ENCODE results near the gene SMIM45.
A peak's percentile ranks its signal among the peaks of the same experiment; 100 is the strongest.

SMIM45 gene

GRCh38 chr22:41951898-41952474, at the start of gene SMIM45:
Gene SMIM45, plus strand, starts transcription at chr22:41952150.
- peaks cover 21% of the 10 kb centered on the region for H3K4me1 Mint-ChIP-seq (ENCODE audit: low read depth)
- no peak within 1 kb of the TSS for H3K4me3 Mint-ChIP-seq
- H3K9me3 Mint-ChIP-seq = no peaks in the 10 kb centered on the region
- peaks cover 1% of the 10 kb centered on the region for H3K36me3 Mint-ChIP-seq (ENCODE audit: low read depth)
- H3K27me3 Mint-ChIP-seq = no peaks in the 10 kb centered on the region
- DNase-seq = no peak
- no peak within 1 kb of the TSS for H3K27ac Mint-ChIP-seq

GRCh38 chr22:41902932-41903421, 49.0 kb upstream of the SMIM45 start:
- Mint-ChIP-seq H3K27me3 (no peaks in the 10 kb centered on the region), H3K4me3 (no peak overlapping the region), H3K4me1 (ENCODE audit: low read depth) (peaks cover 9% of the 10 kb centered on the region), H3K27ac (peak overlapping the region; percentile 26), H3K9me3 (no peaks in the 10 kb centered on the region), H3K36me3 (ENCODE audit: low read depth) (peaks cover 87% of the 10 kb centered on the region)
- no peak for DNase-seq

- Mint-ChIP-seq H3K9me3 (no peaks in the 10 kb centered on the region), H3K27ac (peak overlapping the region; percentile 65), H3K4me1 (ENCODE audit: low read depth) (peaks cover 24% of the 10 kb centered on the region), H3K4me3 (no peak overlapping the region), H3K27me3 (peaks cover 7% of the 10 kb centered on the region), H3K36me3 (ENCODE audit: low read depth) (peaks cover 72% of the 10 kb centered on the region)
- no peak for DNase-seq
These were observed 47.2 kb upstream of the SMIM45 start for GRCh38 chr22:41904450-41905410.

GRCh38 chr22:41905411-41906202, 46.3 kb upstream of the SMIM45 start:
- Mint-ChIP-seq H3K27me3 (peaks cover 9% of the 10 kb centered on the region), H3K9me3 (no peaks in the 10 kb centered on the region), H3K4me3 (no peak overlapping the region), H3K4me1 (ENCODE audit: low read depth) (peaks cover 24% of the 10 kb centered on the region), H3K27ac (peak overlapping the region; percentile 61), H3K36me3 (ENCODE audit: low read depth) (peaks cover 63% of the 10 kb centered on the region)
- DNase-seq = no peak

GRCh38 chr22:41906822-41907221, 45.1 kb upstream of the SMIM45 start:
- Mint-ChIP-seq H3K9me3 (no peaks in the 10 kb centered on the region), H3K4me3 (no peak overlapping the region), H3K4me1 (ENCODE audit: low read depth) (peaks cover 30% of the 10 kb centered on the region), H3K27me3 (peaks cover 16% of the 10 kb centered on the region), H3K36me3 (ENCODE audit: low read depth) (peaks cover 54% of the 10 kb centered on the region), H3K27ac (no peak overlapping the region)
- DNase-seq = no peak

GRCh38 chr22:41907436-41908401, 44.2 kb upstream of the SMIM45 start:
- Mint-ChIP-seq H3K27me3 (peaks cover 25% of the 10 kb centered on the region), H3K27ac (peak overlapping the region; percentile 66), H3K9me3 (no peaks in the 10 kb centered on the region), H3K4me3 (no peak overlapping the region), H3K36me3 (ENCODE audit: low read depth) (peaks cover 45% of the 10 kb centered on the region), H3K4me1 (ENCODE audit: low read depth) (peaks cover 36% of the 10 kb centered on the region)
- DNase-seq = peak; percentile 50

GRCh38 chr22:41908411-41909309, 43.3 kb upstream of the SMIM45 start:
- Mint-ChIP-seq H3K27ac (peak overlapping the region; percentile 33), H3K4me3 (peak overlapping the region; percentile 10), H3K9me3 (no peaks in the 10 kb centered on the region), H3K4me1 (ENCODE audit: low read depth) (peaks cover 42% of the 10 kb centered on the region), H3K27me3 (peaks cover 33% of the 10 kb centered on the region), H3K36me3 (ENCODE audit: low read depth) (peaks cover 35% of the 10 kb centered on the region)
- no peak for DNase-seq

- peak overlapping the region; percentile 68 for H3K27ac Mint-ChIP-seq
- peaks cover 42% of the 10 kb centered on the region for H3K4me1 Mint-ChIP-seq (ENCODE audit: low read depth)
- H3K4me3 Mint-ChIP-seq = peak overlapping the region; percentile 18
- peak; percentile 50 for DNase-seq
- H3K9me3 Mint-ChIP-seq = no peaks in the 10 kb centered on the region
- peaks cover 29% of the 10 kb centered on the region for H3K36me3 Mint-ChIP-seq (ENCODE audit: low read depth)
- peaks cover 33% of the 10 kb centered on the region for H3K27me3 Mint-ChIP-seq
These were observed 42.5 kb upstream of the SMIM45 start for GRCh38 chr22:41909310-41910049.

- Mint-ChIP-seq H3K27ac (no peak overlapping the region), H3K4me3 (no peak overlapping the region), H3K27me3 (peaks cover 36% of the 10 kb centered on the region), H3K36me3 (ENCODE audit: low read depth) (peaks cover 20% of the 10 kb centered on the region), H3K9me3 (no peaks in the 10 kb centered on the region), H3K4me1 (ENCODE audit: low read depth) (peaks cover 44% of the 10 kb centered on the region)
- peak; percentile 68 for DNase-seq
These were observed 41.6 kb upstream of the SMIM45 start for GRCh38 chr22:41910050-41911000.

- peaks cover 13% of the 10 kb centered on the region for H3K36me3 Mint-ChIP-seq (ENCODE audit: low read depth)
- H3K27ac Mint-ChIP-seq = peak overlapping the region; percentile 59
- no peaks in the 10 kb centered on the region for H3K9me3 Mint-ChIP-seq
- peaks cover 44% of the 10 kb centered on the region for H3K27me3 Mint-ChIP-seq
- no peak overlapping the region for H3K4me3 Mint-ChIP-seq
- peaks cover 51% of the 10 kb centered on the region for H3K4me1 Mint-ChIP-seq (ENCODE audit: low read depth)
- peak; percentile 60 for DNase-seq
These were observed 40.8 kb upstream of the SMIM45 start for GRCh38 chr22:41911001-41911611.

- Mint-ChIP-seq H3K27ac (peak overlapping the region; percentile 80), H3K27me3 (peaks cover 54% of the 10 kb centered on the region), H3K9me3 (no peaks in the 10 kb centered on the region), H3K36me3 (ENCODE audit: low read depth) (peaks cover 3% of the 10 kb centered on the region), H3K4me1 (ENCODE audit: low read depth) (peaks cover 47% of the 10 kb centered on the region), H3K4me3 (no peak overlapping the region)
- no peak for DNase-seq
These were observed 39.5 kb upstream of the SMIM45 start for GRCh38 chr22:41912338-41913039.

All from activated T-cell treated with anti-CD3 and anti-CD28 coated beads, Interleukin-2, amount 50 U/mL, for 24 hours (primary cell).